ENCODE measurements around the gene COA1.

GRCh38 chr7:43700646-43701499 is 28.4 kb downstream of the COA1 start:
- TF ChIP-seq POLR2A (IDR thresholded peaks at IDR 0.05; ENCODE audit: low read depth): no peak
- no peak for TF ChIP-seq CTCF (IDR thresholded peaks at IDR 0.05)
- no peak for TF ChIP-seq EP300 (IDR thresholded peaks at IDR 0.05)

All from esophagus muscularis mucosa (tissue), 4 donors.